Keratinocyte (primary cell): Measurements from ENCODE around the gene WDR45B. TPM values are rescaled to one million over a fixed set of nuclear protein-coding genes. Genes with fewer than 3 reads are reported as not detected.

ENCODE experiments used
- DNase-seq: peaks from one replicate; pipeline ENCODE4 v3.0.0-alpha.2; 2011; ENCODE audit warnings: low read depth, missing footprints, low spot score
- FAIRE-seq: peaks from 2 replicates; lab custom pipeline; 2011; peaks lifted over from hg19 to GRCh38; lab: Jason Lieb, UNC
- H2AFZ ChIP-seq: 2 replicates; pipeline ENCODE4 v1.6.0; 2012; ENCODE audit warnings: low read length, control low read depth, inconsistent platforms; ENCODE audit not compliant: control insufficient read depth
- H3K27ac ChIP-seq: 2 replicates; pipeline ENCODE4 v1.5.1; 2011; ENCODE audit warnings: low read length; ENCODE audit not compliant: control insufficient read depth, insufficient read depth
- H3K27me3 ChIP-seq: 3 replicates; pipeline ENCODE4 v1.6.0; 2011; ENCODE audit warnings: low read length; ENCODE audit not compliant: control insufficient read depth, insufficient read depth; ENCODE audit errors: extremely low read depth
- H3K36me3 ChIP-seq, 2 experiments: 2 replicates in 1 of 2; 3 replicates in 1 of 2; pipeline ENCODE4 v1.5.1; 2011; ENCODE audit warnings: low read length in 2 of 2, mild to moderate bottlenecking in 1 of 2; ENCODE audit not compliant: control insufficient read depth in 2 of 2, insufficient read depth in 2 of 2; ENCODE audit errors: extremely low read depth in 1 of 2
- H3K4me1 ChIP-seq: 3 replicates; pipeline ENCODE4 v1.5.1; 2011; ENCODE audit warnings: low read length; ENCODE audit not compliant: control insufficient read depth, insufficient read depth; ENCODE audit errors: extremely low read depth
- H3K4me2 ChIP-seq: 3 replicates; pipeline ENCODE4 v1.6.0; 2011; ENCODE audit warnings: low read depth, low read length; ENCODE audit not compliant: control insufficient read depth, insufficient read depth; ENCODE audit errors: extremely low read depth
- H3K4me3 ChIP-seq, 3 experiments: fragments of 200-600 bp in 1 of 3; sonication (generic) in 1 of 3; 2 replicates in 2 of 3; 3 replicates in 1 of 3; pipeline ENCODE4 v1.5.1; 2011 to 2016; ENCODE audit warnings: low read length in 3 of 3, mild to moderate bottlenecking in 3 of 3, control low read depth in 2 of 3, inconsistent platforms in 1 of 3, low read depth in 1 of 3, mixed read lengths in 1 of 3, mixed run types in 1 of 3, moderate library complexity in 1 of 3; ENCODE audit not compliant: control insufficient read depth in 2 of 3, insufficient read depth in 2 of 3; ENCODE audit errors: extremely low read depth in 1 of 3
- H3K79me2 ChIP-seq: 2 replicates; pipeline ENCODE4 v1.6.0; 2012; ENCODE audit warnings: low read length; ENCODE audit not compliant: control insufficient read depth, insufficient read depth
- H3K9ac ChIP-seq: 3 replicates; pipeline ENCODE4 v1.6.0; 2011; ENCODE audit warnings: low read length; ENCODE audit not compliant: control insufficient read depth, insufficient read depth; ENCODE audit errors: extremely low read depth
- H3K9me1 ChIP-seq: 3 replicates; pipeline ENCODE4 v1.6.0; 2011; ENCODE audit warnings: low read length; ENCODE audit not compliant: control insufficient read depth, insufficient read depth; ENCODE audit errors: extremely low read depth
- H3K9me3 ChIP-seq: 2 replicates; pipeline ENCODE4 v1.5.1; 2012; ENCODE audit warnings: low read depth, low read length; ENCODE audit not compliant: control insufficient read depth
- H4K20me1 ChIP-seq: 3 replicates; pipeline ENCODE4 v1.6.0; 2011; ENCODE audit warnings: low read length; ENCODE audit not compliant: control insufficient read depth, insufficient read depth; ENCODE audit errors: extremely low read depth
- CTCF ChIP-seq, 3 experiments: IDR thresholded peaks in 1 of 3; conservative IDR thresholded peaks in 1 of 3; optimal IDR thresholded peaks in 1 of 3; 2 replicates in 2 of 3; 3 replicates in 1 of 3; pipeline versions ENCODE3 to v1.5.1; 2011; ENCODE audit warnings: low read length in 3 of 3, mild to moderate bottlenecking in 3 of 3, moderate library complexity in 2 of 3, control low read depth in 1 of 3, inconsistent platforms in 1 of 3; ENCODE audit not compliant: insufficient read depth in 2 of 3; ENCODE audit errors: extremely low read depth in 1 of 3
- EZH2 ChIP-seq: IDR thresholded peaks from one replicate; pipeline ENCODE4 v1.6.1; 2012; ENCODE audit warnings: inconsistent platforms, mild to moderate bottlenecking, low read length, moderate library complexity
- dilution Hi-C: fragments of 300-500 bp; cut with MboI; formaldehyde crosslinking; loops from one replicate; pipeline ENCODE4 v1.7.0; 2020; ENCODE audit warnings: low sequenced_read_pairs; ENCODE audit not compliant: extremely low pct_ligation_motif_present
- polyA plus RNA-seq, 5 experiments: library from polyadenylated mRNA; depleted of rRNA in 3 of 5; stranded (reverse) in 3 of 5; stranded (forward) in 1 of 5; unstranded in 1 of 5; fragments of >200 nt; gene quantifications; 1 replicate in 1 of 5; 2 replicates in 3 of 5; 3 replicates in 1 of 5; pipeline versions ENCODE4 v1.2.1 to v1.2.3, GENCODE V29; 2011 to 2012; ENCODE audit warnings: missing spikeins in 2 of 5, low read depth in 1 of 5, low replicate concordance in 1 of 5

The WDR45B gene
- polyA plus RNA-seq, 1 donor (not counting 4 experiments of a cell fraction or from before 2014, with no cell fraction given) = 77.2 TPM

- Histone ChIP-seq H4K20me1 (peaks cover 10% of the 10 kb centered on the region), H3K9me3 (no peaks in the 10 kb centered on the region), H3K79me2 (peaks cover 36% of the 10 kb centered on the region), H3K4me2 (no peak overlapping the region), H3K9me1 (no peaks in the 10 kb centered on the region), H3K27ac (no peak overlapping the region), H3K36me3 (peaks cover 40 to 68% of the 10 kb centered on the region in 2 experiments), H3K9ac (no peak overlapping the region), H3K27me3 (no peaks in the 10 kb centered on the region), H3K4me1 (peaks cover 4% of the 10 kb centered on the region), H2AFZ (no peak overlapping the region), H3K4me3 (no peak overlapping the region)
- no peak for DNase-seq
- TF ChIP-seq EZH2 = no peak
- TF ChIP-seq CTCF (optimal IDR thresholded peaks at IDR 0.05 in 1 of 3, IDR thresholded peaks at IDR 0.05 in 1 of 3, conservative IDR thresholded peaks at IDR 0.05 in 1 of 3; ENCODE audit: extremely low read depth in 1 of 3, insufficient read depth in 2 of 3, low read length in 3 of 3) = no peak
- dilution Hi-C loops = no loop called here
- FAIRE-seq = no peak
These were observed 49.8 kb downstream of the WDR45B start for GRCh38 chr17:82598256-82599119.

- Histone ChIP-seq H3K9me3 (no peaks in the 10 kb centered on the region), H3K79me2 (peaks cover 35% of the 10 kb centered on the region), H3K4me3 (no peak overlapping the region), H3K9ac (no peak overlapping the region), H3K36me3 (peaks cover 32 to 61% of the 10 kb centered on the region in 2 experiments), H2AFZ (no peak overlapping the region), H3K4me1 (peaks cover 13% of the 10 kb centered on the region), H3K4me2 (no peak overlapping the region), H3K27me3 (no peaks in the 10 kb centered on the region), H3K27ac (no peak overlapping the region), H3K9me1 (peaks cover 4% of the 10 kb centered on the region), H4K20me1 (peaks cover 10% of the 10 kb centered on the region)
- TF ChIP-seq CTCF (optimal IDR thresholded peaks at IDR 0.05 in 1 of 3, IDR thresholded peaks at IDR 0.05 in 1 of 3, conservative IDR thresholded peaks at IDR 0.05 in 1 of 3; ENCODE audit: extremely low read depth in 1 of 3, insufficient read depth in 2 of 3, low read length in 3 of 3) (no peak), EZH2 (no peak)
- DNase-seq (no peak), FAIRE-seq (no peak)
- dilution Hi-C loops = no loop called here
These were observed 51.2 kb downstream of the WDR45B start for GRCh38 chr17:82596837-82597672.
